Caco-2 (cell line): ENCODE data around the gene MAPK4. TPM values are rescaled to one million over a fixed set of nuclear protein-coding genes. Genes with fewer than 3 reads are reported as not detected.

Source experiments
- BruUV-seq: library from RNA; stranded (reverse); fragments of 400-500 nt; replicated peaks from 2 replicates; lab custom pipeline; 2021; lab: Mats Ljungman, UMichigan
- CTCF ChIA-PET: fragments of 300-600 bp; sonication (Branson Sonifier 250); formaldehyde crosslinking; loops from one replicate; lab custom pipeline; 2022; ENCODE audit warnings: antibody characterized with exemption; lab: Charles Lee
- POLR2A ChIA-PET: fragments of 300-600 bp; sonication (Branson Sonifier 250); formaldehyde crosslinking; loops from one replicate; lab custom pipeline; 2022; ENCODE audit warnings: antibody characterized with exemption; lab: Charles Lee
- DNase-seq, 2 experiments: peaks; one replicate each; pipeline versions ENCODE4 v3.0.0 to v3.0.0-alpha.2; 2020 to 2022
- H3K27me3 ChIP-seq: replicated peaks from 2 replicates; pipeline ENCODE4 v1.6.0; 2011; ENCODE audit warnings: low read length; ENCODE audit not compliant: control insufficient read depth, insufficient read depth
- H3K36me3 ChIP-seq: 2 replicates; pipeline ENCODE4 v1.5.1; 2011; ENCODE audit warnings: low read length; ENCODE audit not compliant: control insufficient read depth, insufficient read depth
- H3K4me1 ChIP-seq: fragments of 250-450 bp; sonication (Bioruptor Pico); 2 replicates; pipeline ENCODE4 v1.5.1; 2020; ENCODE audit warnings: mild to moderate bottlenecking
- H3K4me3 ChIP-seq: 2 replicates; pipeline ENCODE4 v1.5.1; 2011; ENCODE audit warnings: low read depth, mild to moderate bottlenecking, control low read depth, low read length
- H3K9me3 ChIP-seq: fragments of 250-450 bp; sonication (Bioruptor Pico); 2 replicates; pipeline ENCODE4 v1.5.1; 2020; ENCODE audit warnings: mild to moderate bottlenecking, moderate library complexity
- H3K27ac Mint-ChIP-seq: one replicate; pipeline ENCODE4 v1.8.0; 2022; ENCODE audit warnings: mixed read lengths; ENCODE audit not compliant: unreplicated experiment
- H3K27me3 Mint-ChIP-seq: one replicate; pipeline ENCODE4 v1.8.0; 2022; ENCODE audit warnings: mixed read lengths; ENCODE audit not compliant: insufficient read depth, unreplicated experiment
- H3K36me3 Mint-ChIP-seq: one replicate; pipeline ENCODE4 v1.8.0; 2022; ENCODE audit warnings: mild to moderate bottlenecking, mixed read lengths; ENCODE audit not compliant: insufficient read depth, unreplicated experiment
- H3K4me1 Mint-ChIP-seq: one replicate; pipeline ENCODE4 v1.8.0; 2022; ENCODE audit warnings: low read depth, mixed read lengths; ENCODE audit not compliant: unreplicated experiment
- H3K4me3 Mint-ChIP-seq: one replicate; pipeline ENCODE4 v1.8.0; 2022; ENCODE audit warnings: mild to moderate bottlenecking, moderate library complexity, mixed read lengths; ENCODE audit not compliant: unreplicated experiment
- H3K9me3 Mint-ChIP-seq: one replicate; pipeline ENCODE4 v1.8.0; 2022; ENCODE audit warnings: mixed read lengths; ENCODE audit not compliant: unreplicated experiment
- CTCF ChIP-seq, 2 experiments: fragments of 200-600 bp in 1 of 2; IDR thresholded peaks; 1 replicate in 1 of 2; 2 replicates in 1 of 2; pipeline versions ENCODE4 v1.5.1 to v1.8.0; 2011 to 2022; ENCODE audit warnings: antibody characterized with exemption in 1 of 2, control low read depth in 1 of 2, inconsistent platforms in 1 of 2, low read depth in 1 of 2, low read length in 1 of 2, mild to moderate bottlenecking in 1 of 2, moderate library complexity in 1 of 2; ENCODE audit not compliant: insufficient read depth in 1 of 2, severe bottlenecking in 1 of 2, unreplicated experiment in 1 of 2
- intact Hi-C: fragments of 100-400 bp; cut with micrococcal nuclease; formaldehyde crosslinking; loops from one replicate; pipeline ENCODE4 v1.10.0; 2022; ENCODE audit not compliant: unreplicated experiment
- total RNA-seq: library from RNA; stranded (reverse); gene quantifications from 2 replicates; pipeline ENCODE4 v1.2.3, GENCODE V29; 2022

MAPK4 gene
- total RNA-seq, 1 experiment from 2014 or later = 0.88 TPM

DNA sequence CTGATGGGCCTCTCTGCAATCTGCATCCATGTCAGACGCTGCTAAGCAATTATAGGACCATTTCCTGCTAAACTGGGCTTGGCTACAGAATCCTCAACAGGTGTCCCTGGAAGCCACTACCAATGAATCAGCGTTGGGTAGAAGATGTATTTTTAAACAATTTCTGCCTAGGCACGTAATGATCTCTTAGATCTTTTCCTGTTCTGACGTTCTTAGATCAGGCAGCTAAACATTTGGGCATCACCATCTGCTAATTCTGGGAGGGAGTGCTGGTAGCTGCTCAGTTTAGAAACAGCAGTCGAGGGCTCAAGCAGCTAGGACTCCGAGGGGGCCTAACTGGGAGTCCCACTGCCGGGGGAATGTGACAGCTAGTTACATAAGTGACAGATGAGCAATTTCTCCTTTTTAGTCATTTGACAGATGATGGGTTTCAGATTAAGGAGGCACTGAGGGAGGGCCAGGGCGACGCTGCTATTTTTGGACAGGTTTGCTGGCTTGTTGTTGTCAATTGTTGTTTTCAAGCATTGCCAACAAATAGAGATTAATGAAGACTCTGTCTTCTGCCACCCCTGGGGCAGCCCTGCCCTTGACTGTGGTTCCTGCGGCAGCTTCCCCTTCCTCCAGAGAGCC is 167.2 kb downstream of the MAPK4 start:
- intact Hi-C loops = no loop called here
- Histone ChIP-seq H3K4me3 (no peak overlapping the region), H3K4me1 (peaks cover 12% of the 10 kb centered on the region; the same call in 1 of the 2 replicates), H3K9me3 (no peaks in the 10 kb centered on the region), H3K27me3 (no peaks in the 10 kb centered on the region), H3K36me3 (no peaks in the 10 kb centered on the region)
- Mint-ChIP-seq H3K27me3 (no peaks in the 10 kb centered on the region), H3K36me3 (no peaks in the 10 kb centered on the region), H3K9me3 (no peaks in the 10 kb centered on the region), H3K27ac (no peak overlapping the region), H3K4me1 (no peaks in the 10 kb centered on the region), H3K4me3 (no peak overlapping the region)
- TF ChIP-seq CTCF (IDR thresholded peaks at IDR 0.05; ENCODE audit: insufficient read depth in 1 of 2, low read depth in 1 of 2, low read length in 1 of 2, severe bottlenecking in 1 of 2, unreplicated experiment in 1 of 2) = no peak
- ChIA-PET CTCF (no interaction called here), POLR2A (no interaction called here)
- no peak for DNase-seq
- no TSS peak for BruUV-seq

DNA sequence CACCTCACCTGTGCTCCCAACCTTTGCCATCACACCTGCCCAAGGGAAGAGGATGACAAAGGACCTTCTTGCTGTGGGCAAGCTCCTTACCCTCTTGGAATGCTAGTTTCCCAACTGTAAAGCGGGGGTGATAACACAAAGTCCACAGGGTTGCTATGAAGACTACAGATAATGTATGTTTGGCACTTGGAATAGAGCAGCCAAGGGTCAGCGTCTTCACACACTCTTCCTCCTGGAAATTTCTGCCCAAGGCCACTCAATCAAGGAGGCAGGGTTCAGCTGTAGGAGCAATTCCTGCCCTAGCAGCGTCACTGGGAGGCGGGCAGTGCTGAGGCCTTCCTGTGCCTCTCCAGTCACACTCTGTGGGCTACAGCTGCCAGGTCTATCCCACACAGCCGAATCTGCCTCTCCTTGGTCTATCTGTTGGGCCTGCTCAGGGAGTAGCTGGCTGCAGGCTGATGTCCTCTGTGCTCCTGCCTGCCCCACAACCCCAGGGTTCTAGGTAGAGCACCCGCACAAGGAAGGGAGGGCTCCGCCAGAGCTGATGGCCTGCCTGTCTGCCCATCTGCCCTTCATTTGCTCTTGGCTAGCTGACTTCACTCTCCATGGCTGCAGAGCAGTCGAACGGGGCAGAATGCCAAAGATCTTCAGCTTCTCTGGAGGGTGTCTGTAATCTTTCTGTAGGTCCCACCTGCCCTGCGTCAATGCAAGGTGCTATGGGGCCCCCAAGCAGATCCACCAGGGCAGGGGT is 168.0 kb downstream of the MAPK4 start:
- H3K4me1 ChIP-seq = peaks cover 12% of the 10 kb centered on the region; the same call in 1 of the 2 replicates
- no peaks in the 10 kb centered on the region for H3K9me3 ChIP-seq
- H3K36me3 Mint-ChIP-seq = no peaks in the 10 kb centered on the region
- H3K27me3 ChIP-seq = no peaks in the 10 kb centered on the region
- no peak overlapping the region for H3K4me3 Mint-ChIP-seq
- no peak overlapping the region for H3K27ac Mint-ChIP-seq
- H3K36me3 ChIP-seq = no peaks in the 10 kb centered on the region
- TF ChIP-seq CTCF (IDR thresholded peaks at IDR 0.05; ENCODE audit: insufficient read depth in 1 of 2, low read depth in 1 of 2, low read length in 1 of 2, severe bottlenecking in 1 of 2, unreplicated experiment in 1 of 2) = no peak
- DNase-seq = peak in 1 of 2 experiments; percentile 50
- ChIA-PET POLR2A (no interaction called here), CTCF (no interaction called here)
- intact Hi-C loops = no loop called here
- H3K9me3 Mint-ChIP-seq = no peaks in the 10 kb centered on the region
- no TSS peak for BruUV-seq
- no peaks in the 10 kb centered on the region for H3K4me1 Mint-ChIP-seq
- H3K27me3 Mint-ChIP-seq = no peaks in the 10 kb centered on the region
- no peak overlapping the region for H3K4me3 ChIP-seq

DNA sequence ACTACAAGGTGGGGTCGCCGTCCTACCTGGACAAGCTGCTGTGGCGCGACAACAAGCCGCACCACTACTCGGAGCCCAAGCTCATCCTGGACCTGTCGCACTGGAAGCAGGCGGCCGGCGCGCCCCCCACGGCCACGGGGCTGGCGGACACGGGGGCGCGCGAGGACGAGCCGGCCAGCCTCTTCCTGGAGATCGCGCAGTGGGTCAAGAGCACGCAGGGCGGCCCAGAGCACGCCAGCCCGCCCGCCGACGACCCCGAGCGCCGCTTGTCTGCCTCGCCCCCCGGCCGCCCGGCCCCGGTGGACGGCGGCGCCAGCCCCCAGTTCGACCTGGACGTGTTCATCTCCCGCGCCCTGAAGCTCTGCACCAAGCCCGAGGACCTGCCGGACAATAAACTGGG is 169.5 kb downstream of the MAPK4 start:
- Histone ChIP-seq H3K4me3 (no peak overlapping the region), H3K9me3 (no peaks in the 10 kb centered on the region), H3K27me3 (no peaks in the 10 kb centered on the region), H3K36me3 (no peaks in the 10 kb centered on the region), H3K4me1 (peaks cover 12% of the 10 kb centered on the region; the same call in 1 of the 2 replicates)
- no TSS peak for BruUV-seq
- ChIA-PET POLR2A (no interaction called here), CTCF (no interaction called here)
- H3K9me3 Mint-ChIP-seq = no peaks in the 10 kb centered on the region
- H3K4me1 Mint-ChIP-seq = no peaks in the 10 kb centered on the region
- H3K27me3 Mint-ChIP-seq = no peaks in the 10 kb centered on the region
- H3K4me3 Mint-ChIP-seq = no peak overlapping the region
- intact Hi-C loops = no loop called here
- no peak for DNase-seq
- no peaks in the 10 kb centered on the region for H3K36me3 Mint-ChIP-seq
- H3K27ac Mint-ChIP-seq = no peak overlapping the region
- no peak for TF ChIP-seq CTCF (IDR thresholded peaks at IDR 0.05; ENCODE audit: insufficient read depth in 1 of 2, low read depth in 1 of 2, low read length in 1 of 2, severe bottlenecking in 1 of 2, unreplicated experiment in 1 of 2)
